GM18867 (cell line): ENCODE measurements around the gene ISG15.
"Not testable (repeated sequence)": the region's sequence is repeated elsewhere in the genome, so short reads cannot be mapped to it uniquely, and the experiment has no call there.

Experiments
- ATAC-seq: cut with Tn5 transposase; IDR thresholded peaks from one replicate; pipeline ENCODE4 v1.9.1; 2021; ENCODE audit warnings: mild to moderate bottlenecking, moderate library complexity; ENCODE audit not compliant: unreplicated experiment

The ISG15 gene

DNA sequence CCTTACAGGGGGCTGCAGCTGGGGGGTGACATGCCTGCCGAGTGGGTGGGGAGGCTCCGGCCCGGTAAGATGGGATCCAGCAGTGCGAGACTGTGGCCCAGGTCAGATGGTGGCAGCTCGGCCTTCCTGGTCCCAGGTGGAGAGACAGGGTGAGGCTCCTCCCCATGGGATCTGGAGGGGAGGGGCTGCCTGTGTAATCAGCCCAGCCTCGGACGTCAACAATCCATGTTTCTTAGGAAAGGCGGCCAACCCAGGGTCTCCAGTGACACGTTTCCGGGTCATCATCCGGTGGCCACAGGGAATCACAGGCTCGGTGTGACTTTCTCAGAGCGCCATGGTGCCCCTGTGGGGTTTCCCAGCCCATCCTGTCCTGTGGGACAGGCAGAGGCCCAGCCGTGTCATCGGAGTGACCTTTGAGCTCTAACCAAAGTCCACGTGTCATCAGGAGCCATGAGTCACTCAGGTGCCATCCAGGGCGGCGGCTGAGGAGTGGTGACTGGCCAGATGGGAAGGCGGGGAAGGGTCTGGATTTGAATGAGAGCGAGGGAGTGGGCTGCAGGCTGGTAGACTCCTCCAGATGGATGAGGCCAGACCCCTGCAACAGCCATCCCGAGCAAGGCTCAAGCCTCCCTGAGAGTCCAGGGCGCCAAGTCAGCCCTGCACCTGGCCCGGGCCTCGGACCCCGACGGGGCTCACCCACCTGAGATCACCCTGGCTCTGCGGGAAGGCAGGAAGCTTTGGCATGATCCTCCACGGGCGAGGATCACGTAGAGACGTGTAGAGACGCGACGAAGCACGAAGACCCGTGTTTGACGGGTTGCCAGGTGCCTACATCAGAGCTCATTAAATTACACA is 6.8 kb upstream of the ISG15 start:
- no peak for ATAC-seq

DNA sequence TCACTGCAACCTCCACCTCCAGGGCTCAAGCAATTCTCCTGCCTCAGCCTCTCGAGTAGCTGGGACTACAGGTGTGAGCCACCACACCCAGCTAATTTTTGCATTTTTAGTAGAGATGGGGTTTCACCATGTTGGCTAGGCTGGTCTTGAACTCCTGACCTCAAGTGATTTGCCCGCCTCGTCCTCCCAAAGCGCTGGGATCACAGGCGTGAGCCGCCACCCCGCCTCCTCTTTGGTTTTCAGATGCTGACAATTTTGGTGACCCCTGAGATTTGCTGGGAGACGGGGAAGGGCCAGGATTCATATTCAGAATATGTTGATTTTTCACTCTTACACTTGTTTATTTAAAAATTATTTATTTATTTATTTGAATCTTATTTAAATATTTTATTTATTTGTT is 3.2 kb upstream of the ISG15 start:
- ATAC-seq: not testable (repeated sequence)

DNA sequence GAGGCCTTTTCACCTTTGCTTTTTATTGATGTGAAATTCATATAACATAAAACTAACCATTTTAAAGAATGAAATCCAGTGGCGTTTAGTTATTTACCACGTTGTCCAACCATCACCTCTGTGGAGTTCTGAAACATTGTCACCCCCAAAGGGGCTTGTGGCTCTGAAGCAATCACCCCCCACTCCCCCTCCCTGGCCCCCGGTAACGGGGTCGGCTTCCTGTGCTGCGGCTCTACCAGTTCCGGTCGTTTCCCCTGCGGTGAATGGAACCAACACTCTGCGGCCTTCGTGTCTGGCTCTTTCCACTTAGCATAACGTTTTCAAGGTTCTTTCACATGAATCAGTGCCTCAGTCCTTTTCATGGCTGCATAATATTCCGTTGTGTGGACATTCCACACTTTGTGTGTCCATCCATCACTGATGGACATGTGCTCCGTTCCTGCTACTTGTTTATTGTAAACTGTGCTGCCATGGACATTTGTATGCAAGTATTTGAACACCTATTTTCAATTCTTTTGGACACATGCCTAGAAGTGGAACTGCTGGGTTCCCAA is 1.8 kb upstream of the ISG15 start:
- no peak for ATAC-seq

DNA sequence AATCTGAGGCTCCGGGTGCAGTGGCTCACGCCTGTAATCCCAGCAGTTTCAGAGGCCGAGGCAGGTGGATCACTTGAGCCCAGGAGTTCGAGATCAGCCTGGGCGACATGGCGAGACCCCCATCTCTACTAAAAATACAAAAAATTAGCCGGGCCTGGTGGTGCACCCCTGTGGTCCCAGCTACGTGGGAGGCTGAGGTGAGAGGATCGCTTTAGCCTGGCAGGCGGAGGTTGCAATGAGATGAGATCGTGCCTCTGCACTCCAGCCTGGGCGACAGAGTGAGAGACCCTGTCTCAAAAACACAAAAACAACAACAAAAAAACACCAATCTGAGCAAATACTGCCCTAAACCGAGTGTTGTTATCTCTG is 577 bp upstream of the ISG15 start:
- peak; percentile 5 for ATAC-seq

DNA sequence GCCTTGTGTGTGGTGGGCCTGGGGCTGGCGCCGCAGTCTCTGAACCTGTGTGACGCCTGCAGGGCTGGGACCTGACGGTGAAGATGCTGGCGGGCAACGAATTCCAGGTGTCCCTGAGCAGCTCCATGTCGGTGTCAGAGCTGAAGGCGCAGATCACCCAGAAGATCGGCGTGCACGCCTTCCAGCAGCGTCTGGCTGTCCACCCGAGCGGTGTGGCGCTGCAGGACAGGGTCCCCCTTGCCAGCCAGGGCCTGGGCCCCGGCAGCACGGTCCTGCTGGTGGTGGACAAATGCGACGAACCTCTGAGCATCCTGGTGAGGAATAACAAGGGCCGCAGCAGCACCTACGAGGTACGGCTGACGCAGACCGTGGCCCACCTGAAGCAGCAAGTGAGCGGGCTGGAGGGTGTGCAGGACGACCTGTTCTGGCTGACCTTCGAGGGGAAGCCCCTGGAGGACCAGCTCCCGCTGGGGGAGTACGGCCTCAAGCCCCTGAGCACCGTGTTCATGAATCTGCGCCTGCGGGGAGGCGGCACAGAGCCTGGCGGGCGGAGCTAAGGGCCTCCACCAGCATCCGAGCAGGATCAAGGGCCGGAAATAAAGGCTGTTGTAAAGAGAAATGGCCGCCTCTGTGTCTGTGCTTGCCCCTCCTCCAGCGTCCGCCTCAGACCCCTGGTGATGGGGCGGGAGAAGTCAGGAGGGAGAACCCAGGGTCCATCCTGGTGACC is 788 bp downstream of the ISG15 start:
- ATAC-seq: no peak

DNA sequence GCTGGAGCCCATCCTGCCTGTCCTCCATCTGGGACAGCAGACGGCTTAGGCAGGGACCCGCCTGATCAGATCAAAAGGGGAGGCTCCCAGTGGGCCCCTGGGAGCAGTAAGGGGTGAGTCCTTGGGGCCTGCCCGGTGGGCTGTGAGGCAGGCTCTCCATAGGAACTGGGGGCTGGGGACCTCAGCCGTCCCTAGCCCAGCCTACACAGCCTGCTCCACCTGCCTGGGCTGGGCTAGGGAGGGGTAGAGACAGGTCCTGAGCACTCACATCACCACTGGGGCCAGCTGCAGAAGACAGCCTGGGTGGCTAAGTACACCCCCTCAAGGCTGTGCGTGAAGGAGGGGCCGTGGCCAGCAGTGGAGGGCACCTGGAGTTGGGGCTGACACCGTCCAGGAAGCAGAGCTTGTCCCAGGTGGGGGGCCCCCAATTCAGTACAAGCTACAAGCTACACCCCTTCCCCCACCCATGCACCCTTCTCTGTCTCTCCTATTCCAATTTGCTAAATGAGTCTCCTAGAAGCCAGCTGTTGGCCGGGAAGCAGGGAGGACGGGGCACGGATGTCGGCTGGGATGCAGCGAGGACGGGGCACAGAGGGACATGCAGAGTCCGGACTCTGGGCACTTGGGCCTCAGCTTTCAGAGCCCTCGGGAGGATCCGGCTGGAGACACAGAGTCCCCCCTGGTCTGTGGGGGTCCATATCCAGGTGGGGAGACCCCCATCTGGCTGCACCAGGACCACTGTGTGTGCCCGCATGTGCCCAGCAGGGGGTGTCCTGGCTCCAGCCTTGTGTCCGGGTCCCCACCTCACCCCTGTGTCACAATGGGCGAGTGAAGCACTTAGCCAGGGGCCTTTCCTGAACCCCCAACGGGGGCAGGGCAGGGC is 1.7 kb downstream of the ISG15 start:
- no peak for ATAC-seq

DNA sequence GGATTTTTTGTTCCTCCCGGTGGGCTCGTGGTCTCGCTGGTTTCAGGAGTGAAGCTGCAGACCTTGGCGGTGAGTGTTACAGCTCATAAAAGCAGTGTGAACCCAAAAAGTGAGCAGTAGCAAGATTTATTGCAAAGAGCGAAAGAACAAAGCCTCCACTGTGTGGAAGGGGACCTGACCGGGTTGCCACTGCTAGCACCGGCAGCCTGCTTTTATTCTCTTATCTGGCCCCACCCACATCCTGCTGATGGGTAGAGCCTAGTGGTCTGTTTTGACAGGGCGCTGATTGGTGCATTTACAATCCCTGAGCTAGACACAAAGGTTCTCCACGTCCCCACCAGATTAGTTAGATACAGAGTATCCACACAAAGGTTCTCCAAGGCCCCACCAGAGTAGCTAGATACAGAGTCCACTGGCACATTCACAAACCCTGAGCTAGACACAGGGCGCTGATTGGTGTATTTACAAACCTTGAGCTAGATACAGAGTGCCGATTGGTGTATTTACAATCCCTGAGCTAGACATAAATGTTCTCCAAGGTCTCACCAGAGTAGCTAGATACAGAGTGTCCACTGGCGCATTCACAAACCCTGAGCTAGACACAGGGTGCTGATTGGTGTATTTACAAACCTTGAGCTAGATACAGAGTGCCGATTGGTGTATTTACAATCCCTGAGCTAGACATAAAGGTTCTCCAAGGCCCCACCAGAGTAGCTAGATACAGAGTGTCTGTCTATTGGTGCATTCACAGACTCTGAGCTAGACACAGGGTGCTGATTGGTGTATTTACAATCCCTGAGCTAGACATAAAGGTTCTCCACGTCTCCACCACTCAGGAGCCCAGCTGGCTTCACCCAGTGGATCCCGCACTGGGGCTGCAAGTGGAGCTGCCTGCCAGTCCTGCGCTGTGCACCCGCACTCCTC is 4.4 kb downstream of the ISG15 start:
- ATAC-seq: not testable (repeated sequence)

DNA sequence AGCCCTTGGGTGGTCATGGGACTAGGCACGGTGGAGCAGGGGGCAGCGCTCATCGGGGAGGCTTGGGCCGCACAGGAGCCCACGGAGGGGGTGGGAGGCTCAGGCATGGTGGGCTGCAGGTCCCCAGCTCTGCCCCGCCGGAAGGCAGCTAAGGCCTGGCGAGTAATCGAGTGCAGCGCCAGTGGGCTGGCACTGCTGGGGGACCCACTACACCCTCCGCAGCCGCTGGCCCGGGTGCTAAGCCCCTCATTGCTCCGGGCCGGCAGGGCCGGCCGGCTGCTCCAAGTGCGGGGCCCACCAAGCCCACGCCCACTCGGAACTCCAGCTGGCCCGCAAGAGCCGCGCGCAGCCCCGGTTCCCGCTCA is 5.0 kb downstream of the ISG15 start:
- ATAC-seq: not testable (repeated sequence)

DNA sequence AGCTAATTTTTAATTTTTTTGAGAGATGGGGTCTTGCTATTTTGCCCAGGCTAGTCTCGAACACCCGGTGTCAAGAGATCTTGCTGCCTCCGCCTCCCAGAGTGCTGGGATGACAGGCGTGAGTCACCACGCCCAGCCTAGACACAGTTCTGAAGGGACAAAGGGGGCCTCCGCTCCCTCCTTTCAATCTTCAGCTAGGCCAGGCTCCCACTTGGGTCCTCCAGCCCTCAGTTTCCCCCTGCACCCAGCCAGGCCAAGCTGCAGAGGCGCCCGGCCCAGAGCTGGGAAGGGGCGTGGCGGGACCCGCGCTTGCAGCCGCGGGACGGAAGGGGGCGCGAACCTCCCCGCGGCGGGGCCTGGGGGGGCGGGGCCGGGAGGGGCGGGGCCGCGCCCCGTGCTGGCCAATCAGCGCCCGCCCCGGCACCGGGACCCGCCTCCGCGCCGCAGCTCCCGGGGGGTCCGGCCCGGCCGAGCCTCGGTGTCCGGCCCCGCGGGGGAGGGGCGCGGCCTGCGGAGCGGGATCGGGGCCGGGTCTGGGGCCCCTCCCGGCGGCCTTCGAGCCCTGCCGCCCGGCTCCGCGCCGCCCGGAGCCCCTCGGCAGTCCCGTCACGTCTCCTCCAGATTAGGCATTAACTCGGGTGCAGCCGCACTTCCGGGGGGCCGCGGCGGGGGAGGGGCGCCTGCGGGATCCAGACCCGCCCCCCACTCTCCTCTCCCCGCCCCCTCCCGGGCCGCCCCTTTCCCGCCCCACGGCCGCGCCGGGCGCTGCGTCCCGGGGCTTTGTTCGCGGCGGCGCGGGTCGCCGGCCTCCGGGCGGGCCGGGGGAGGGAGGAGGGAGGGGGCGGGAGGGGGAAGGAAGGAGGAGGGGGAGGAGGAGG is 6.1 kb downstream of the ISG15 start:
- peak; percentile 75 for ATAC-seq

DNA sequence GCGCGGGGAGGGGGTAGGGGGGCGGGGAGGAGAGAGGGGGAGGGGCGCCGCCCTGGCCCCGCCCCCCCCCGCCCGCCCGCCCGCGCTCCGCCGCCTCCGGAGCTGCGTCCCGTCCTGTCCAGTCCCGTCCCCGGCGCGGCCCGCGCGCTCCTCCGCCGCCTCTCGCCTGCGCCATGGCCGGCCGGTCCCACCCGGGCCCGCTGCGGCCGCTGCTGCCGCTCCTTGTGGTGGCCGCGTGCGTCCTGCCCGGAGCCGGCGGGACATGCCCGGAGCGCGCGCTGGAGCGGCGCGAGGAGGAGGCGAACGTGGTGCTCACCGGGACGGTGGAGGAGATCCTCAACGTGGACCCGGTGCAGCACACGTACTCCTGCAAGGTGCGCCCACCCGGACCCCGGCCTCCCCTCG is 6.7 kb downstream of the ISG15 start, which contains the start of gene AGRN:
AGRN (plus strand) TSS at position 121 of the 405 bp plus-strand sequence; CDS start at position 174, 53 bp downstream.
- peak; percentile 31 for ATAC-seq

DNA sequence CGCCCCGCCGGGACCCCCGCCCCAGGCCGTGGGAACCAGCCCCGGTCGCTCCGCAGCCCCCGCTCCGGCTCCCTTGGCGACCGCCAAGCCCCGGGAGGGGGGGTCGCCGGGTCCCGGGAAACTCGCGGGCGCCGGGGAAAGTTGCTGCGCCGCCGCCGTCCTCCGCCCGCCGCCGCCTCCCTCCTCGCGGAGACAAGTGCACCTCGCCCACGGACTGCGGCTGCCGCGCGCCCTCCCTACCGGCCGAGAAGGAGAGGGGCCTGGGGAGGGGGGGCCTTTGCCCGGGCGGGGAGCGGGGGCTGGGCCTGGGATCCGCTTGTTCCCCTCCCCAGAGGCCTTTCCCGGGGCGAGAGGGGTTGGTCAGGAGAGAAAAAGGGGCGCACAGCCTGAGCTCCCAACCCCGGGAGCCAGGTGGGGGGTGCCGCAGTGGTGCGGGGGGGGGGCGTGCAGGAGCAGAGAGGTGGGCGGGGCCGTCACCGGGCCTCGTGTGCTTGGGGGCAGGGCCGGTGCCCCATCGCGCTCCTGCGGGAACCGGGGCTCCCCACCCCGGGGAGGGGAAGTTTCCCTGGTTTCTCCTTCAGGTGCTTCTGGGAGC is 7.2 kb downstream of the ISG15 start:
- ATAC-seq: peak; percentile 4

DNA sequence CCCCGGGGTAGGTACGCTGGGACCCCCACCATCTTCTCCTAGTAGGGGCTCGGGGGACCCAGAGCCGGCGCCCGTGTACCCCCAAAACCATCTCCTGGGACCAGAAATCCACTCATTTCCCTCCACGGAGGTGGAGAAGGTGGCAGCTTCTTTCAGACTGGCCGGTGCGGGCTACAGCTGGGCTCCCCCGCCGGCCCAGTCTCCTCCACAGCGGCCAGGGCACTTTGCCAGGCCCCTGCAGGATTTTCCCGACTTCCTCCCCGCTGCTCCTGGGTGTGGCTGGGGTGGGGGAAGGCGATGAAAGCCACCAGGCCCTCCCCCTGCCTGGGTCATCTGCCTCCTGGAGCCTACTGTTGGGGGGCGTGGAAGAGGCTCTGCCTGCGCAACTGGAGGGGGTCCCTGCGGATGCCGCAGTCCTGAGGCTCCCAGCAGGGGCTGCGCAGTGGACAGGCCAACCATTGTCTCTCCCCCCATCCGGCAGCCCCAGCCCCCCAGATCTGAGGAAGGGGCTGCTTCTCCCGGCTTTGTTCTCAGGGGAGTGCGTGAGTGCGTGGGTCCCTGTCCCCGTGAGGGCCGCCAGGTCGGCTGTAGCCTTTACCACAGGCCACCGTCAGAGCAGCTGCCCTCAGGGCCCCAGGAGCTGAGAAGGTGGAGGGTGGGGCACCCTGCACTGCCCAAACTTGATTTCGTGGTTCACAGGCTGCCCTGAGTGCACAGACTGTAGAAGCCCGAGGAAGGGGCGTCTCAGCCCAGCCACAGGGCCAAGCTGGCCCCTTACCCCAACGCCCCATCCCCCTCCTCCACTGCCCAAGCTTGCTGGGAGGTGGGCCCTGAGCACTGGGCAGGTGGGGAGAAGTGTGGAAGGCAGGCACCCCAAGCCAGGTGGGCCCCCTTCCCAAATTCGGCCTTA is 8.0 kb downstream of the ISG15 start:
- no peak for ATAC-seq

DNA sequence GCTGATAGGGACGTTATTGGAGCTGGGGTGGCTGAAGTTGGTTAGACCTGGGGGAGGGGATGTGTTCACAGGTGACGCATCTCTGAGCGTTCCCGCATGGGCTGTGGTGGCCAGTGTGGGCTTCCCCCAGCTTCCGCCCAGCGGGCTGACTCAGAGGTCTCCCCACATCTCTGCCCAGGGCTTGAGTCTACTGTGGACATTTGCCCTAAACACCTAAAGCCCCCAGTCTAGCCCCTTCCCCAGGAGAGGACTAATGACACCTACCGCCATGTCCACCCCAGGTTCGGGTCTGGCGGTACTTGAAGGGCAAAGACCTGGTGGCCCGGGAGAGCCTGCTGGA is 8.6 kb downstream of the ISG15 start:
- ATAC-seq: no peak

DNA sequence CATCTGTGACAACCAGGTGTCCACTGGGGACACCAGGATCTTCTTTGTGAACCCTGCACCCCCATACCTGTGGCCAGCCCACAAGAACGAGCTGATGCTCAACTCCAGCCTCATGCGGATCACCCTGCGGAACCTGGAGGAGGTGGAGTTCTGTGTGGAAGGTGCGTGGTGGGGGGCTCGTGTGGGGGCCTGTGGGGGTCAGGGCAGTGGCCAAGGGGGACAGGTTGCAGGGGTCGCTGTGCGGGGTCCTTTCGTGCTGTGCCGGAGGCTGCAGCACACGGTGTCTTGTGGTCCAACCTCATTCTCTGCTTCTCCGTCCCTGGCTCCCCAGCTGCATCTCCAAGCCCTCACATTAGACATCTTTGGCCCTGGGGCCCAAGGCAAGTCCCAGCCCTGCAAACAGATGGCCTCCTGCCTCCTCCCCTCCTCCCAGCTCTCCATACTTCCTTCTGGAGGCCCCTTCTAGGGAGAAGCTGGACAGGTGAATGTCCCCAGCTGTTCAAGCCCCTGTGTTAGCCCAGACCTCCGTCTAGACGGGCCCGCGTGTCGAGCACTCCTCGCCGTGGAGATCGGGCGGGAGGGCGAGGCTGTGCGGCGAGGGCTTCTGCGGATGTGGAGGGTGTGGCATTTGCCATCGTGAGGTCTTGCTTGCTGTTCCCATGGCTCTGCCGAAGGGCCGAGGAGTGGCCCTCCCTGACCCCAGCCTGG is 9.2 kb downstream of the ISG15 start:
- ATAC-seq: no peak

DNA sequence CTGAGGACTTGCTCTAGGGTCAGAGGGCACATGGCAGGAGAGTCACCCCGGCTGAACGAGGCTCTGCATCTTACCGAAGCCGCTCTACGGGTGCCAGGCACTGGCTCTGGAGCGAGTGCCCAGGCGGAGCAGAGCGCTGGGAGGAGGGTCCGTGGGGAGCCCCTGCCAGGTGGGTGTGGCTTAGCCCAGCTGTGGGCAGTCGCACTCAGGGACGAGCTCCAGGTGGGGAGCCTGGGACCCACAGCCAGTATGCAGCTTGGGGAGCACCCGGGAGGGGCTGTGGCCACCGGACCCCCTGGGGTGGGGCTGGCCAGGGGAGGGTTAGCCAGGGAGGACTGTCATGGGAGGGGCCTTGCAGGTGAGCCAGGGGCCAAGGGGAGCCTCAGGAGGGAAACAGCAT is 10.4 kb downstream of the ISG15 start:
- ATAC-seq: no peak

DNA sequence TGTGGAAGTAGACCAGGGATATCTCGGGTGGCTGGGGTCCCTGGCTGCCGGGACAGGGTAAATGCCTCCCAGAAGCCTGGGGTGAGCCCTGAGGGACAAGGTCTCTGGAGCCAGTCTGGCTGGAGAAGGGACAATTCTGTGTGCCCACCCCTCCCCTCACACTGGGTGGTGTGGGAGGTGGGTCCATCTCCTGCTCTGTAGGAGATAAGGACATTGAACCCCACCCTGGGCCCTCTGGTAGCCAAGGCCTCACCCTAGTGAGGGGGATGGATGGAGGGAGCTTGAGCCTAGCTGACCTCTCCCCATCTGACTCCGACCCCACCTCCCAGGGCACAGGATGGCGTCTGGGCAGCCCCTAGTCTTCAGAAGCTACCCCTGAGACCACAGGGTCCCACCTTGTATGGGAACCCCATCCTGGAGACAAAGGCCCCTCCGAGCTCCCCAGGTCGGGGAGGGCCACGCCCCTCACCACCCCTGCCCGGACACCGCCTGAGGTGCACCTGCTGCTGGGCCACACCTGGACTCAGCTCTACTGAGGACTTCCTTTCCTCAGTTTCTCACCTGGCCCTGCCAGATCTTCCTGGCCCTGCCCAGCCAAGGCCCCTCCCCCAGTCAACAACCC is 11.0 kb downstream of the ISG15 start:
- no peak for ATAC-seq
